Endothelial cell of umbilical vein (primary cell): ENCODE results near the gene MYT1. TPM values are rescaled to one million over a fixed set of nuclear protein-coding genes. Genes with fewer than 3 reads are reported as not detected.

Experiments used
- BruUV-seq: library from RNA; stranded (reverse); fragments of 400-500 nt; replicated peaks from 2 replicates; lab custom pipeline; 2021; lab: Mats Ljungman, UMichigan
- CTCF ChIA-PET: fragments of 300-600, 350-600 bp; sonication (Branson Sonifier 250); formaldehyde crosslinking; loops from one replicate; lab custom pipeline; 2021; ENCODE audit warnings: antibody characterized with exemption, inconsistent platforms; lab: Charles Lee
- POLR2A ChIA-PET: fragments of 300-600, 350-600 bp; sonication (Branson Sonifier 250); formaldehyde crosslinking; loops from one replicate; lab custom pipeline; 2021; ENCODE audit warnings: antibody characterized with exemption, inconsistent platforms; lab: Charles Lee
- DNase-seq: peaks from one replicate; pipeline ENCODE4 v3.0.0-alpha.2; 2011; ENCODE audit warnings: low read depth, low spot score
- FAIRE-seq: peaks from 2 replicates; lab custom pipeline; 2011; peaks lifted over from hg19 to GRCh38; lab: Jason Lieb, UNC
- H2AFZ ChIP-seq: 2 replicates; pipeline ENCODE4 v1.6.0; 2012; ENCODE audit warnings: low read depth, low read length, control low read depth, inconsistent platforms
- H3K27ac ChIP-seq: 2 replicates; pipeline ENCODE4 v1.5.1; 2011; ENCODE audit warnings: low read depth, mild to moderate bottlenecking, control low read depth, low read length, moderate library complexity; ENCODE audit not compliant: insufficient read depth
- H3K27me3 ChIP-seq, 2 experiments: 2 replicates each; pipeline versions ENCODE4 v1.6.0 to v1.6.1; 2011; ENCODE audit warnings: low read length in 2 of 2, mixed read lengths in 1 of 2; ENCODE audit not compliant: control insufficient read depth in 2 of 2, insufficient read depth in 2 of 2
- H3K36me3 ChIP-seq, 2 experiments: 2 replicates in 1 of 2; 3 replicates in 1 of 2; pipeline ENCODE4 v1.5.1; 2011; ENCODE audit warnings: low read length in 2 of 2, mild to moderate bottlenecking in 1 of 2, moderate library complexity in 1 of 2; ENCODE audit not compliant: control insufficient read depth in 2 of 2, insufficient read depth in 2 of 2; ENCODE audit errors: extremely low read depth in 1 of 2
- H3K4me1 ChIP-seq: 3 replicates; pipeline ENCODE4 v1.5.1; 2011; ENCODE audit warnings: mild to moderate bottlenecking, low read length; ENCODE audit not compliant: control insufficient read depth, insufficient read depth; ENCODE audit errors: extremely low read depth
- H3K4me2 ChIP-seq: 2 replicates; pipeline ENCODE4 v1.6.1; 2011; ENCODE audit warnings: low read length, control low read depth, mixed read lengths; ENCODE audit not compliant: insufficient read depth
- H3K4me3 ChIP-seq, 3 experiments: fragments of 200-600 bp in 1 of 3; sonication (generic), shearing (Covaris generic) in 1 of 3; replicated peaks in 1 of 3; 2 replicates each; pipeline ENCODE4 v1.5.1; 2011 to 2016; ENCODE audit warnings: control low read depth in 3 of 3, low read length in 3 of 3, mild to moderate bottlenecking in 2 of 3, inconsistent platforms in 1 of 3, low read depth in 1 of 3, moderate library complexity in 1 of 3; ENCODE audit not compliant: insufficient read depth in 1 of 3
- H3K79me2 ChIP-seq: 2 replicates; pipeline ENCODE4 v1.6.0; 2012; ENCODE audit warnings: low read length, inconsistent platforms; ENCODE audit not compliant: control insufficient read depth, insufficient read depth
- H3K9ac ChIP-seq: replicated peaks from 2 replicates; pipeline ENCODE3; 2011; ENCODE audit warnings: low read length, control low read depth; ENCODE audit not compliant: insufficient read depth; ENCODE audit errors: extremely low read depth
- H3K9me1 ChIP-seq: replicated peaks from 3 replicates; pipeline ENCODE4 v1.6.0; 2011; ENCODE audit warnings: mild to moderate bottlenecking, low read length; ENCODE audit not compliant: control insufficient read depth, insufficient read depth; ENCODE audit errors: extremely low read depth
- H3K9me3 ChIP-seq: replicated peaks from 2 replicates; pipeline ENCODE4 v1.5.1; 2012; ENCODE audit warnings: low read length, inconsistent platforms; ENCODE audit not compliant: control insufficient read depth, insufficient read depth
- H4K20me1 ChIP-seq: replicated peaks from 2 replicates; pipeline ENCODE3; 2011; ENCODE audit warnings: mild to moderate bottlenecking, low read length; ENCODE audit not compliant: control insufficient read depth, insufficient read depth; ENCODE audit errors: extremely low read depth
- CTCF ChIP-seq, 2 donors: IDR thresholded peaks; 1 replicate in 1 of 2; 2 replicates in 1 of 2; pipeline ENCODE4 v1.5.1; 2011; ENCODE audit warnings: low read length in 2 of 2, mild to moderate bottlenecking in 2 of 2, moderate library complexity in 2 of 2, control low read depth in 1 of 2, inconsistent platforms in 1 of 2, low read depth in 1 of 2; ENCODE audit not compliant: insufficient read depth in 1 of 2; ENCODE audit errors: extremely low read depth in 1 of 2
- EZH2 ChIP-seq: IDR thresholded peaks from 2 replicates; pipeline ENCODE4 v1.6.1; 2012; ENCODE audit warnings: borderline replicate concordance, low read depth, mild to moderate bottlenecking, moderate library complexity, low read length, inconsistent platforms; ENCODE audit not compliant: severe bottlenecking
- FOS ChIP-seq: IDR thresholded peaks from 2 replicates; pipeline ENCODE4 v1.6.1; 2011; ENCODE audit warnings: mild to moderate bottlenecking, low read length, moderate library complexity, borderline replicate concordance; ENCODE audit not compliant: insufficient read depth
- GATA2 ChIP-seq: IDR thresholded peaks from 2 replicates; pipeline ENCODE4 v1.7.0; 2011; ENCODE audit warnings: low read depth, mild to moderate bottlenecking, moderate library complexity, mixed read lengths, low read length; ENCODE audit not compliant: insufficient read length, insufficient read depth
- JUN ChIP-seq: IDR thresholded peaks from 2 replicates; pipeline ENCODE4 v1.6.1; 2011; ENCODE audit warnings: borderline replicate concordance, low read depth; ENCODE audit not compliant: insufficient read length, insufficient read depth
- MAX ChIP-seq: IDR thresholded peaks from 2 replicates; pipeline ENCODE4 v1.6.1; 2011; ENCODE audit not compliant: insufficient read depth, insufficient read length
- MYC ChIP-seq: IDR thresholded peaks from one replicate; pipeline ENCODE4 v1.6.1; 2011; ENCODE audit warnings: mild to moderate bottlenecking, low read depth, low read length
- POLR2A ChIP-seq: IDR thresholded peaks from 2 replicates; pipeline ENCODE4 v1.6.1; 2012; ENCODE audit warnings: low read depth, mild to moderate bottlenecking, control low read depth, low read length
- POLR2AphosphoS5 ChIP-seq: IDR thresholded peaks from 2 replicates; pipeline ENCODE4 v1.6.1; 2012; ENCODE audit warnings: low read depth, mild to moderate bottlenecking, control low read depth, low read length, moderate library complexity; ENCODE audit not compliant: insufficient read depth
- dilution Hi-C: fragments of 300-500 bp; cut with MboI; formaldehyde crosslinking; loops from one replicate; pipeline ENCODE4 v1.15.0; 2019; ENCODE audit warnings: low sequenced_read_pairs; ENCODE audit not compliant: extremely low pct_ligation_motif_present
- intact Hi-C: fragments of 100-400 bp; cut with micrococcal nuclease; formaldehyde crosslinking; loops from one replicate; pipeline ENCODE4 v1.10.0; 2022
- polyA plus RNA-seq, 4 experiments: library from polyadenylated mRNA; depleted of rRNA in 3 of 4; stranded (reverse) in 3 of 4; unstranded in 1 of 4; fragments of >200 nt; gene quantifications; 2 replicates each; pipeline versions ENCODE4 v1.2.1 to v1.2.3, GENCODE V29; 2011 to 2012; ENCODE audit warnings: missing spikeins in 1 of 4
- total RNA-seq: library from RNA; stranded (reverse); gene quantifications from 2 replicates; pipeline ENCODE4 v1.2.3, GENCODE V29; 2021

MYT1 gene
- total and polyA plus RNA-seq, 2 donors (not counting 3 experiments of a cell fraction or from before 2014, with no cell fraction given): not detected

DNA sequence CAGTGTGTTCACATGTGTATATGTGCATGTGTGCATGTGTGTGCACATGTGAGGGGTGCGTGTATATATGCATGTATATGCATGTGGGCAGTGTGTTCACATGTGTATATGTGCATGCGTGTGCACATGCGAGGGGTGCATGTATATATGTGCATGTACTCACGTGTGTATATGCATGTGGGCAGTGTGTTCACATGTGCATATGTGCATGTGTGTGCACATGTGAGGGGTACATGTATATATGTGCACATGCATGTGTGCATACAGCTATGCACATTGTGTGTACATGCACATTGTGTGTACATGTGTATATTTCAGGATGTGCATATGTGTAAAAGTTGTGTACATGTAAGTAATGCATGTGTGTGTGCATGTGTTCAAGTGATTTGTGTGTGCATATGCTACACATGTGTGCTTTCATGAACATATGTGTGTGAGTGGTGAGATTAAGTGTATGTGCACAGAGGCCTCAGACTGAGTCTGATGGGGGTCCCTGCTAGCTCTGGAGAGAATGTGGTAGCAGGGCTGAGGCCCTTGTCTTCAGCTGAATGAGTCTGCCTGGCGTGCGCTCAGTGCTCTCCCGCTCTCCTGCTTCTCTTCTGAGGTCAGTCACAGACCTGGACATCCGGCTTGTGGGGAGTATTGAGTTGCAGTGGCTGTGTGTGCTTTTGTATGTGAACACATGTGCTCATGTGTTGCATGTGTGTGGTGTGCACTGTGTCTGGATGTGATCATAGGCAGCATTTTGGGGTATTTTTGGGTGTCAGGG is 19.9 kb upstream of the MYT1 start:
- Histone ChIP-seq H3K9me1 (no peaks in the 10 kb centered on the region), H3K9me3 (peaks cover 2% of the 10 kb centered on the region), H3K9ac (no peak overlapping the region), H3K4me2 (no peak overlapping the region), H3K4me1 (no peaks in the 10 kb centered on the region), H3K36me3 (no peaks in the 10 kb centered on the region), H3K27ac (no peak overlapping the region), H3K27me3 (no peaks in the 10 kb centered on the region), H2AFZ (no peak overlapping the region), H3K79me2 (no peaks in the 10 kb centered on the region), H3K4me3 (no peak overlapping the region), H4K20me1 (no peaks in the 10 kb centered on the region)
- DNase-seq (no peak), FAIRE-seq (no peak)
- TF ChIP-seq JUN (no peak), GATA2 (no peak), POLR2A (no peak), FOS (no peak), CTCF (IDR thresholded peaks at IDR 0.05; ENCODE audit: extremely low read depth in 1 of 2, insufficient read depth in 1 of 2, low read depth in 1 of 2, low read length in 2 of 2) (no peak), POLR2AphosphoS5 (no peak), MAX (no peak), MYC (no peak), EZH2 (no peak)
- intact Hi-C loops (no loop called here), dilution Hi-C loops (no loop called here)
- POLR2A ChIA-PET: no interaction called here
- CTCF ChIA-PET: no interaction called here
- BruUV-seq: no TSS peak
